Renal cortex interstitium (tissue), 11 donors: Measurements from ENCODE around the gene COLGALT1. TPM values are rescaled to one million over a fixed set of nuclear protein-coding genes. Genes with fewer than 3 reads are reported as not detected.
A peak's percentile ranks its signal among the peaks of the same experiment; 100 is the strongest.
"Not testable (repeated sequence)": the region's sequence is repeated elsewhere in the genome, so short reads cannot be mapped to it uniquely, and the experiment has no call there.

ENCODE experiments used
- DNase-seq, 11 donors: peaks; one replicate each; pipeline ENCODE4 v3.0.0-alpha.2; 2013; ENCODE audit warnings: low read depth in 9 of 11, low spot score in 4 of 11; ENCODE audit errors: extremely low read depth in 1 of 11
- polyA plus RNA-seq, 3 donors: library from polyadenylated mRNA; unstranded; fragments of 120-200 nt; gene quantifications; one replicate each; pipeline ENCODE4 v1.2.1, GENCODE V29; 2013; ENCODE audit not compliant: insufficient read length in 3 of 3

Gene COLGALT1
- polyA plus RNA-seq, 3 donors: 44.8 to 58.0 (median 52.9) TPM

GRCh38 chr19:17576758-17577456, 21.5 kb downstream of the COLGALT1 start:
- peak in 3 of 11 donors; percentile 13 to 48 (median 13) for DNase-seq

- DNase-seq: no peak
Measured at GRCh38 chr19:17577457-17578097, 22.1 kb downstream of the COLGALT1 start.

- DNase-seq: no peak
Measured at GRCh38 chr19:17579661-17580244, 24.3 kb downstream of the COLGALT1 start.

GRCh38 chr19:17580470-17581144, 25.2 kb downstream of the COLGALT1 start:
- DNase-seq: no peak

DNA sequence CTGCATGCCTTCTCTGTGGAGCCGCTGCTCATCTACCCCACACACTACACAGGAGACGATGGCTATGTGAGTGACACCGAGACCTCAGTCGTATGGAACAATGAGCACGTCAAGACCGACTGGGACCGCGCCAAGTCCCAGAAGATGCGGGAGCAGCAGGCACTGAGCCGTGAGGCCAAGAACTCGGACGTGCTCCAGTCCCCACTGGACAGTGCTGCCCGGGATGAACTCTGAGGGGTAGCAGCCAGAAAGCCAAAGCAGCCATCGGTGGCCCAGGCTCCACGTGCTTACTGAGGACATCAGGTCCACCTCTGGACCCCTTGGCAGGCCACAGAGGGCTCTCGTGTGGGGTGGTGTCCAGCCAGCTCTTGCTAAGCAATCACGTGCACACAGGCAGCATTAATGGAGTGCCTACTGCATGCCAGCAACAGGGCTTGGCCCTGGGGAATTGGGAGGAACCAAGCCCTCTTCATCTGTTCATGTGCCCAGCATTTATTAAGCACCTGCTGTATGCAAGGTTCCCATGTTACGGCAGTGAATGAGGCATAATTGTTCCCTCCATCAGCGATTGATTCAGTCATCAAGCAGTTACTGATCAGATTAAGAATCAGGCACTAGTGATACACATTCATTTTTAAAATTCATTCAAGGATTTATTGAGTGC, 25.9 kb downstream of the COLGALT1 start:
- no peak for DNase-seq

DNA sequence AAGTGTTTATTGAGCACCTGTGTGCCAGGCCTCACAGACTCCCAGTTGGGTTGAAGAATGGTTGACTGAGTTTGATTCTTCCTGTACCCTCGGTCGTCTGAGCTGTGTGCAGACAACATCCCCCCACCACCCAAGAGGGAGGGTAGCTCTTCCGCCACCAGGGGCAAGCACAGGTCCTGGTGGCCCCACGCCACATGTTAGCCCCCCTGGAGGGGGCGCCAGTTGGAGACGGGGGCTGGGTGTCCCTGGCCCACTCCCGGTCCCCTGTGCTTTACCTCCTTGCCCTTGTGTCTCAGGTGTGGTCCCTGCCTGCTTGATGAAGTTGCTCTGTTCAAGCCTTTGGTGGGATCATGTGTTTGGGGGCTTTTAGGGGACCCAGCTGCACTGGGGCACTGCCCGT, 27.2 kb downstream of the COLGALT1 start:
- DNase-seq: no peak

- DNase-seq: no peak
Measured at GRCh38 chr19:17584132-17584531, 28.7 kb downstream of the COLGALT1 start.

GRCh38 chr19:17585395-17585794, 29.9 kb downstream of the COLGALT1 start:
- DNase-seq: not testable (repeated sequence)

GRCh38 chr19:17590866-17591265, 35.4 kb downstream of the COLGALT1 start:
- DNase-seq: no peak

- not testable (repeated sequence) for DNase-seq
Measured at GRCh38 chr19:17594296-17594695, 38.8 kb downstream of the COLGALT1 start.

DNA sequence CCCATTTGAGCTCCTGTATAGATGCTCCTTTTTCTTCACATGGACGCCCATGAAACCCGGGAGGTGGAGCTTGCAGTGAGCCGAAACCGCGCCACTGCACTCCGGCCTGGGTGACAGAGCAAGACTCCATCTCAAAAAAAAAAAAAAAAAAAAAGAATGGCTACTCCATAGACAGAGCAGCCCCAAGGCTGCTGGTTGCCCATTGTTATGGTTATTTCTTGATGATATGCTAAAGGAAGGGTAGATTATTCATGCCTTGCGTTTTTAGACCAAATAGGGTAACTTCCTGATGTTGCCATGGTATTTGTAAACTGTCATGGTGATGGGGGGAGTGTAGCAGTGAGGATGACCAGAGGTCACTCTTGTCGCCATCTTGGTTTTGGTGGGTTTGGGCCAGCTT, 42.6 kb downstream of the COLGALT1 start:
- DNase-seq: not testable (repeated sequence)

DNA sequence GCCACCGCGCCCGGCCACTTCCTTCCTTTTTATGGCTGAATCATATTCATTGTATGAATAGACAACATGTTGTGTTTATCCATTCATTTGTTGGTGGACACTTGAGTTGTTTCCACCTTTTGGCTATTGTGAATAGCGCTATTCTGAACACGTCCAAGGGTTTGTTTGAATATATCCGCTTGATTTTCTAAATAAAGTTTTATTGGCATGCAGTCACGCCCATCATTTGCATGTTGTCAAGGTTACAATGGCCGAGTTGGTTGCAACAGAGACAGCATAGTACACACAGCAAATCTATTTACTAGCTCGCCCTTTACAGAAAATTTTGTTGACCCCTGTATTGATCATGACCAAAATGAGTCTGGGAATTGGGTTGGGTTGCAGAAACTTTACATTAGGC, 43.5 kb downstream of the COLGALT1 start:
- no peak for DNase-seq

GRCh38 chr19:17599780-17600179, 44.3 kb downstream of the COLGALT1 start:
- no peak for DNase-seq

DNA sequence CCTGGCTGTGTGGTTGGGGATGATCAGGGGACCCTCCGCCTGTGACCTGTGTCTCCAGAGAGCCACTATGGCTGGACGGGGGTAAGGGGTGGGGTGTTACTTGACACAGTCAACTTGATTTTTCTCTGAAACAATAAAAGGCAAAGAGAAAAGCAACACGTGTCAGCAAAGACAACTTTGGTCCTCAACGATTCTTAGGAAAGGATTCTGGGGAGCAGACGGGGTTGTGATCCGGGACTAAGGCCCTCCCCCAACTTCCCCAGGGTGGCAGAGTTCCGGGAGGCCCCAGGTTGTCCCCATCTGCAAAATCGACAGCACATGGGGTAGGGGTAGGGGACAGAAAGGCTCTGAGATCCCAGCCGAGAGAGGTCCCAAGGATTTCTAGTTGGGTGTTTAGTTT, 46.2 kb downstream of the COLGALT1 start:
- DNase-seq: no peak

- no peak for DNase-seq
Measured at GRCh38 chr19:17602217-17602616, 46.8 kb downstream of the COLGALT1 start.

DNA sequence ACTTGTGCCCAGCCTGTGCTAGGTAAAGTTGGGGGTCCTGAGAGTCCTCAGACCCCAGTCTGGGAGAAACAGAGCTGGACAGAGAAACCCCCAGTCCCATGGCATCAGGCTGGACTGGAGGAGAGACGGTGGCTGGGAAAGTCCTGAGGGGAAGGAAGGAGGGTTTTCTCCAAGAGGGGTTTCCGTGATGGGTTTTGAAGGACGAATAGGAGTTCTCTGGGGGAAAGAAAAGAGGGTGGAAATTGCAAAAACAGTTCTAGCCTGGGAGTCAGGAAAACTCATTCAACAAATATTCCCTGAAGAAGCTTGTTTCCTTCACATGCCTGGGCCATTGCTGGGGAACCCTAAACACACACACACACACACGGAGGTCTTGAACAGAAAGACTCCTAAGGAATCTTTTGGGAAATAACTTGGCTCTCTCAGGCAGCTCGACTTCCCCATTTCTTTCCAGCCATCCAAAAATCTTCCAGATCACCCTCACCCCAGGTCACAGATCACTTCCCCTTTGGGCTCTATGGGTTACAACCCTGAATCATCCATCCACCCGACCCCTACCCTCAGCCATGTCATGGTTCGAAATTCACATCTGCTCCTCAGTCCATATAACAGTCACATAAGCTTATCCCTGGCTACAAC, 47.5 kb downstream of the COLGALT1 start:
- no peak for DNase-seq

DNA sequence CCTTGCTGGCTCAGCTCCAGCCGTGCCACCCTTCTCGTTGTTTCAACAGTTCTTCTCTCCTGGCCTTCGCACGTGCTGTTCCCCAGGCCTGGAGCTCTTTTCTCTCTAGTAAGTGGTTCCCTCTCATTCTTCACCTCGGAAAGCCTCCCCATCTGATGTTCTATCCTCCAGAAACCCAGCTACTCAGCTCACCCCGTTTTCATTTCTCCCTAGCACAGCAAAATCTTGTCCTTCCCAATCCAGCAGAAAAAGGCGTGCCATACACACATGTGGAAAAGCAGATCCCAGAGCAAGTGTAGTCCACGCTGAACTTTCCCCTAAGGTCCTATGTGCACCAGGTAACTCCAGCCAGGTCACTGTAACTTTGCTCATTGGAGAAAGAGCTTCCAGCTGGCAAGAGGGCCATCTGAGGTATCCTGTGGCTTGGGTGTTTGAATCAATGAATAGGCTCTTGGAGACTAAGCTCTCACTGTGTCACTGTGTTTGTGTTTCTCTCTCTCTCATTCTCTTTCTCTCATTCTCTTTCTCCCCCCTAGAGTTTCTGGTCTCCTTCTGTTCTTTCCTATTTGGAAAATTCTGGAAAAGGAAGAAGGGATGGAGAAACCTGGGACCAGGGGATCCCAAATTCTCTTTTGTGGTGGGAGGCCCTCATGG, 49.0 kb downstream of the COLGALT1 start:
- DNase-seq: no peak

- no peak for DNase-seq
Measured at GRCh38 chr19:17605117-17605516, 49.7 kb downstream of the COLGALT1 start.
